ENCODE measurements around the gene SARS2. TPM values are rescaled to one million over a fixed set of nuclear protein-coding genes. Genes with fewer than 3 reads are reported as not detected.
"Not testable (repeated sequence)": the region's sequence is repeated elsewhere in the genome, so short reads cannot be mapped to it uniquely, and the experiment has no call there.

The SARS2 gene
- total RNA-seq, 2 experiments from 2014 or later, result 35.6 to 40.7 TPM

DNA sequence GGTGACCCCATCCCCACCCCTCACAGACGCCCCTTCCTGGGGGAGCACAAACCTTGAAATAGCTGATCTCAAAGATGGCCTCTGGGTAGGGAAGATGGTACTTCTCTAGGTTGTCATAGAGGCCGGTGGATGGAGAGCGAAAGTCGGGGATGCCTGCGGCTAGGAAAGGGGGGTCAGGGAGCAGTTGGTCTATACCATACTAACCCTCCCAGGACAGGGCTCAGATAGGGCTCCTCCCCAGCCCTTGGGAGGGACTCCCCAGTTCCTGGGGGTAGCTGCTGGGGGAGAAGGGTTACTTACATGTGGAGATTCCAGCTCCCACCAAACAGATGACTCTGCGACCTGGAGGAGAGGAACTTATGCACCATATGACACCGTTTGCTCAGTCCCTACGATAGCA lies 40.8 kb downstream of the SARS2 start:
- no peak overlapping the region for H3K27ac Mint-ChIP-seq
- DNase-seq (no peak), ATAC-seq (ENCODE audit: low read depth) (no peak)
- POLR2A ChIA-PET, result no interaction called here
- H3K9me3 Mint-ChIP-seq, result no peaks in the 10 kb centered on the region
- H3K4me3 Mint-ChIP-seq, result no peak overlapping the region
- H3K36me3 Mint-ChIP-seq, result peaks cover 2% of the 10 kb centered on the region
- H3K4me1 Mint-ChIP-seq, result peaks cover 1% of the 10 kb centered on the region
- no peaks in the 10 kb centered on the region for H3K27me3 Mint-ChIP-seq

GRCh38 chr19:38888876-38889275 lies 41.7 kb downstream of the SARS2 start:
- Mint-ChIP-seq H3K27ac (no peak overlapping the region), H3K9me3 (no peaks in the 10 kb centered on the region), H3K27me3 (no peaks in the 10 kb centered on the region), H3K4me3 (no peak overlapping the region), H3K4me1 (peaks cover 1% of the 10 kb centered on the region), H3K36me3 (no peaks in the 10 kb centered on the region)
- DNase-seq (no peak), ATAC-seq (ENCODE audit: low read depth) (no peak)
- POLR2A ChIA-PET, result no interaction called here

DNA sequence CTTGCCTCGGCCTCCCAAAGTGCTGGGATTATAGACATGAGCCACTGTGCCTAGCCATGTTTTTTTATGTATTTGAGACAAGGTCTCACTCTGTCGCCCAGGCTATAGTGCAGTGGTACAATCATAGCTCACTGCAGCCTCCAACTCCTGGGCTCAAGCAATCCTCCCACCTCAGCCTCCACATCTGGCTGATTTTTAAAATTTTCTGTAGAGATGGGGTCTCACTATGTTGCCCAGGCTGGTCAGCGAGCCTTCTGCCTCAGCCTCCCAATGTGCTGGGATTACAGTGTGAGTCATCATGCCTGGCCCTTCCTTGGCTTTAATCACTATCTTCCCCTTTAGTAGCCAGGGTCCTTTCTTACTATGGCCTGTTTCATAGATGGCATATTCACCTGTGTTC lies 45.9 kb downstream of the SARS2 start:
- H3K27ac Mint-ChIP-seq; H3K27me3 Mint-ChIP-seq; H3K36me3 Mint-ChIP-seq; ATAC-seq (ENCODE audit: low read depth); DNase-seq; POLR2A ChIA-PET; H3K9me3 Mint-ChIP-seq; H3K4me1 Mint-ChIP-seq; H3K4me3 Mint-ChIP-seq: not testable (repeated sequence)

DNA sequence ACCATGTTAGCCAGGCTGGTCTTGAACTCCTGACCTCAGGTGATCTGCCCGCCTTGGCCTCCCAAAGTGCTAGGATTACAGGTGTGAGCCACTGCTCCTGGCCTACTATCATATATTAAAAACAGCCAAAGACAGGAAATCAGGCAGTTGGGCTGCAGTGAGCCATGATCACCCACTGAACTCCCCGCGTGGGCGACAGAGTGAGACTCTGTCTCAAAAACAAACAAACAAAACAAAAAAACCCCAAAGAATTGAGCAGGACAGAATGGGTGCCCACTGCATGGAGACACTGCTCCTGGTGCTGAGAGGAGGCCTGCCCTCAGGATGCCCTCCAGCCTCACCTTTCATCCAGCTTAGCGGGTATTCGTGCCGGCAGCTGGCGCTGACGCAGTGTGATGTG lies 47.3 kb downstream of the SARS2 start:
- no peaks in the 10 kb centered on the region for H3K9me3 Mint-ChIP-seq
- H3K4me1 Mint-ChIP-seq, result peaks cover 6% of the 10 kb centered on the region
- POLR2A ChIA-PET, result no interaction called here
- H3K4me3 Mint-ChIP-seq, result no peak overlapping the region
- DNase-seq, result no peak
- no peaks in the 10 kb centered on the region for H3K36me3 Mint-ChIP-seq
- no peaks in the 10 kb centered on the region for H3K27me3 Mint-ChIP-seq
- no peak for ATAC-seq (ENCODE audit: low read depth)
- H3K27ac Mint-ChIP-seq, result no peak overlapping the region

DNA sequence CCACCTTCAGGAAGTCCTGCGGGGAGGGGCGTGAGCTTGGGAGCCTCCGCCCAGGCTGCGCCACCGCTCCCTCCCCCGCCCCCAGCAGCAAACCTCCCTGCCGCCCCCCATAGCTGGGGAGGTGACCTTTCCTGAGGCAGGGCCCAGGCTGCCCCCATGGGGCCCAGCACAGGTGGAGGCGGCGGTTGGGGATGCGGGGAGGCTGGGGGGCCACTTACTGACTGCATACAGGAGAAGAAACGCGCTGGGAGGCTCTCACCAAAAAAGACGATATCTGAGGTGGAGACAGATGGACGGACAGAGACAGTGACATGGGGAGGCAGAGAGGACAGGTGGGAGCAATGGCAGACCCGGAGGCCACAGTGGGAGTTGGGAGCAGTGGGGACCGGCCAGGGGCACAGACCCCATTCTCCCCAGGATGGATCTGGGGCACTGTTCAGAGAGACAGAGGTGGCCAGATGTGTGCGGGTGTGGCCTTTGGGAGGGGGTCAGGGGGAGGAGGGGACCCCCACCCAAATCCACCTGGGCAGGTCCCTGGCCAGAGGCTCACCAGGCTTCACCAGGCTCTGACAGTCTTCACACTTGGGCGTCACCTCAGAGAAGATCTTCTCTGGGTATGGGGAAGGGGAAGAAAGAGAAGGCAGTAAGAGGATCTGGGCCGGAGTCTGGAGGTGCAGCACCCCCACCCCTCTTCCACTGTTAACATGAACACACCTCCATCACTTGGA lies 49.5 kb downstream of the SARS2 start:
- POLR2A ChIA-PET, result interaction anchor here (1.3 kb wide), 1 partner anchor 18 kb away, joined by 4 read pairs; no protein-coding TSS in a partner anchor
- ATAC-seq (ENCODE audit: low read depth) (no peak), DNase-seq (no peak)
- Mint-ChIP-seq H3K27me3 (no peaks in the 10 kb centered on the region), H3K9me3 (no peaks in the 10 kb centered on the region), H3K36me3 (peaks cover 2% of the 10 kb centered on the region), H3K4me1 (peaks cover 19% of the 10 kb centered on the region), H3K4me3 (no peak overlapping the region), H3K27ac (peak overlapping the region; percentile 58)

DNA sequence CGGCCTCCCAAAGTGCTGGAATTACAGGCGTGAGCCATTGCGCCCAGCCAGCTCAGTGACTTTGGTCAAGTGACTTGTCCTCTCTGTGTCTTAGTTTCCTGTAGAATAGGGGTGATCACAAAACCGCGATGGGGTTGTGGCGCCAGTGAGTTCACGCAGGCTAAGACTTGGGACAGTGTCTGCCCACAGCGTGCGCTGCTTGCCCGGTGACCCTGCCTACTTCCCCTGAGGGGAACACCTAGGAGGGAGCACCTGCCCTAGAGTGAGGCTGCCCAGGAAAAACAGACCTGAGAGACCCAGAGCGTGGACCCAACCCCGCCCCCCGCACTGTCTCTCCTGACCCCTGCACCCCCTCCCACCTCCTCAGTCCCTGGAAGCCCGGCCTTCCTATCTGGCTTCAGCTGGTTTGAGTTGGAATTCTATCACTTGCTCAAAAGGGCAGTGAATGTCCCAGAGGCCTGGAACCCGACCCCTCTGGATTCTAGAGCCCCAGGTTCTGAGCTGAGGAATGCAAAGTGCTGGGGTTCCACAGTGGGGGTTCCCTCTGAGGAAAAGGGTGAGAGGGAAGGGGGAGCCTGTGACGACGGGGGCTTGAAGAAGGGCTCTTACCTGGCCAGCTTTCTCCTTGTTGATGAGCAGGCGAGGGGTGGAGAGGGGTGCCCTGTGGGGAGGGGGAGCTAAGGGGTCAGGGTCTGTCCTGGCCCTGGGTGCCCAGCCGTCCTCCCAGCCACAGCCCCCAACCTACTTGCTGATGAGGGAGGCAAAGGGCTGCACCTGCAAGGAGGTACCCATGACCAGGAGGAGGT lies 50.3 kb downstream of the SARS2 start:
- POLR2A ChIA-PET, result interaction anchor here (1.3 to 2.5 kb wide), 2 partner anchors 18 to 20 kb away, joined by 4 to 12 read pairs; partner anchors contain the start of genes NFKBIB and SIRT2
- Mint-ChIP-seq H3K4me3 (no peak overlapping the region), H3K27ac (peak overlapping the region; percentile 71), H3K9me3 (no peaks in the 10 kb centered on the region), H3K27me3 (no peaks in the 10 kb centered on the region), H3K36me3 (peaks cover 2% of the 10 kb centered on the region), H3K4me1 (peaks cover 20% of the 10 kb centered on the region)
- DNase-seq (no peak), ATAC-seq (ENCODE audit: low read depth) (no peak)

DNA sequence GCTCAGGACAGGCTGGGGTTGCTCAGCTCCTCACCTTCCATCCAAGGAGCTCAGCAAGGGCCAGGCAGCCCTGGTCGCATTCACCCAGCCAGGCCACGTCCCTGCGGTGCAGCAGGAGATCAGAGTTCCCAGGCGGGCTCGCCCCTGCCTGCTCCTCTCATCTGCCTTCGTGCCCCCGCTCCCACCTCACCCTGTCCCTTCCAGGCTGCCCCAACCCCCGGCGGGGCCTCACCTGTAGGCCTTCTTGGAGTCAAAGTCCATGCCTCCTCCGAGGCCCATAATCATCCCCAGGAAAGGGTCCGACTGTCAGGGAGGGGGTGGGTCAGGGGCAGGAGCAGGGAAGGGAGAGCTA lies 51.2 kb downstream of the SARS2 start:
- no peak overlapping the region for H3K4me3 Mint-ChIP-seq

DNA sequence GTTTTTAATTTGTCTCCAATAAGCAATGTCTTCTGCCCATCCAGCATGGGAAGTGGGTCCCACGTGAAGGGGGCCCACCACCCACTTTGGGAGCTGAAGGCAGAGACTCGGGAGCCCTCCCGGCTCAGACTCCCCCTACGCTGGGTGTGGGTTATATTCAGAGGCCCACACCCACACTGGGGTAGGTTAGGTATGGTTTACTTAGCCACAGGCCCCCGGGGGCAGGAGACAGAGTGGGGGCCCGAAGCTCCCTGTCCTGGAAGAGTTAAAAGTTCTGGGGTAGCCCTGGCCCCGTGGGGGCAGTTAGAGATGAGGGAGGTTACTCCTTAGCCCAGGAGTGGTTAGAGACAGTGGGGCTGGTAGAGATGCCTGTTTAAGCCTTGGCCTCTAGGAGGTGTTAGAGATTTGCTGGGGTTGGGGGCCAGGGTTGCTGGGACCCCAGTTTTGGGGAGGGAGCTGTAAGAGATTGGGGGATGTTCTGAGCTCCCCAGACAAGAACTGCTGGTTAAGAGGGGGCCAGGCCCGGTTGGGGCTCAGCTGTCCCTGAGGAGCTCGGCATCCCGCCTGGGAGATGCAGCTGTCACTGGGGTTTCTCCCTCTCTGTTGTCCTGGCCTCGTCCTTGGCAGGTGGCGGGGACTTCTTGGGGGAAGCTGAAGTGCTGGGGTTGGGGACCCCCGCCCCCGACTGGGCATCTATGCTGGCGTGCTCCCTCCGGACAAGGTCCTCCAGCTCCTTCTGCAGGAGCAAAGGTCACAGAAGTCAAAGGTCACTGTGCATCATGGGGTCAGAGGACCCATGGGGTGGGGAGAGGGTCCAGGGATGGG lies 51.8 kb downstream of the SARS2 start:
- peaks cover 2% of the 10 kb centered on the region for H3K36me3 Mint-ChIP-seq
- H3K27ac Mint-ChIP-seq, result peak overlapping the region; percentile 97
- POLR2A ChIA-PET, result interaction anchor here (0.6 to 3.4 kb wide), 19 partner anchors 8 to 504 kb away, joined by 3 to 20 read pairs (median 5); partner anchors contain the start of genes ACTN4, ECH1, MAP4K1 and MRPS12
- peaks cover 19% of the 10 kb centered on the region for H3K4me1 Mint-ChIP-seq
- no peaks in the 10 kb centered on the region for H3K27me3 Mint-ChIP-seq
- peak; percentile 36 for ATAC-seq (ENCODE audit: low read depth)
- no peaks in the 10 kb centered on the region for H3K9me3 Mint-ChIP-seq
- DNase-seq, result peak; percentile 51
- peak overlapping the region; percentile 97 for H3K4me3 Mint-ChIP-seq

More for the DNA sequence above, 51.2 kb downstream of the SARS2 start:
- peaks cover 19% of the 10 kb centered on the region for H3K4me1 Mint-ChIP-seq
- no peaks in the 10 kb centered on the region for H3K9me3 Mint-ChIP-seq
- POLR2A ChIA-PET, result interaction anchor here (1.0 to 3.4 kb wide), 8 partner anchors 10 to 505 kb away, joined by 3 to 20 read pairs (median 10); partner anchors contain the start of genes ECH1, NFKBIB, PSMD8 and SIRT2
- no peak for DNase-seq
- H3K36me3 Mint-ChIP-seq, result peaks cover 2% of the 10 kb centered on the region
- H3K27me3 Mint-ChIP-seq, result no peaks in the 10 kb centered on the region
- peak overlapping the region; percentile 97 for H3K27ac Mint-ChIP-seq
- ATAC-seq (ENCODE audit: low read depth), result no peak

DNA sequence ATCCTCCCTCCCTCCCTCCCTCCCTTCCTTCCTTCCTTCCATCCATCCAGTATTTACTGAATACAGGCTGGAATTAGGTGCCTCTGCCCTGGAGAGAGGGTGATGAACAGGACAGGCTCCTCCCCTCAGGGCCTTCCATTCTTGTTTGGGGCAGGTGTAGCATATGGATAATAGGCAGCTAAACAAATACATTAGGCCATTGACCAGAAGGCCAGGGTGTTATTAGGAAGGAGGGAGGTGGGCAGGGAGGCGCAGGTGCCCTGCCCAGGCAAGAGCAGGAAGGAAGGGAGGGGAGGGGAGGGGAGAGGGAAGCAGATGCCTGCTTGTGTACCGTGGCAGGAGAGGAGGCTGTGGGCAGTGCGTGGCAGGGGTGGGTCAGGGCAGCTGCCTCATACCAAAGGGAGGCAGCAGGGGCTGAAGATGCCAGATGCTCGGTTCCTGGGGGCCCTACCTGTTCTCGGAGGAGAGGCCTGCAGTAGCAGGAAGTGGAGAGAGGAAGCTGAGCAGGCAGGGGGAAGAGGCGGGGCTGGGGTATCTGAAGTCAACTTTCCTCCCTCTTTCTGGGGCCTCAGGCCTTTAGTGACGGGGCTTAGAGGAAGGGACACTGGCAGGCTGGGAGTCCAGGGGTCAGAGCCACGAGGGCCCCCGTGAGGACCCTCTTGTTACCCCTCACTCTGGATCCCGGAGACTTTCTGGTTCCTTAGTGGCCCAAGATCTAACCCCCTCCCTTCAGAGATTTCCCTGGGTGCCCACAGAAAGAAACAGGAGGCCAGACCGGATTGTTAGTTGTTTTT lies 52.6 kb downstream of the SARS2 start, which contains the start of gene RINL:
Gene RINL (minus strand): TSS at position 495 of the 794 bp plus-strand sequence. CDS start 1,533 bp downstream, outside the sequence.
- POLR2A ChIA-PET, result interaction anchor here (0.6 to 3.4 kb wide), 25 partner anchors 8 to 261 kb away, joined by 3 to 20 read pairs (median 5); partner anchors contain the start of genes ACTN4, ECH1, MAP4K1 and MRPS12
- H3K4me3 Mint-ChIP-seq, result peak within 1 kb of the TSS; percentile 97
- H3K4me1 Mint-ChIP-seq, result peaks cover 22% of the 10 kb centered on the region
- H3K27me3 Mint-ChIP-seq, result no peaks in the 10 kb centered on the region
- H3K27ac Mint-ChIP-seq, result peak within 1 kb of the TSS; percentile 97
- DNase-seq, result peak; percentile 70
- peak; percentile 92 for ATAC-seq (ENCODE audit: low read depth)
- H3K36me3 Mint-ChIP-seq, result peaks cover 6% of the 10 kb centered on the region
- H3K9me3 Mint-ChIP-seq, result no peaks in the 10 kb centered on the region

DNA sequence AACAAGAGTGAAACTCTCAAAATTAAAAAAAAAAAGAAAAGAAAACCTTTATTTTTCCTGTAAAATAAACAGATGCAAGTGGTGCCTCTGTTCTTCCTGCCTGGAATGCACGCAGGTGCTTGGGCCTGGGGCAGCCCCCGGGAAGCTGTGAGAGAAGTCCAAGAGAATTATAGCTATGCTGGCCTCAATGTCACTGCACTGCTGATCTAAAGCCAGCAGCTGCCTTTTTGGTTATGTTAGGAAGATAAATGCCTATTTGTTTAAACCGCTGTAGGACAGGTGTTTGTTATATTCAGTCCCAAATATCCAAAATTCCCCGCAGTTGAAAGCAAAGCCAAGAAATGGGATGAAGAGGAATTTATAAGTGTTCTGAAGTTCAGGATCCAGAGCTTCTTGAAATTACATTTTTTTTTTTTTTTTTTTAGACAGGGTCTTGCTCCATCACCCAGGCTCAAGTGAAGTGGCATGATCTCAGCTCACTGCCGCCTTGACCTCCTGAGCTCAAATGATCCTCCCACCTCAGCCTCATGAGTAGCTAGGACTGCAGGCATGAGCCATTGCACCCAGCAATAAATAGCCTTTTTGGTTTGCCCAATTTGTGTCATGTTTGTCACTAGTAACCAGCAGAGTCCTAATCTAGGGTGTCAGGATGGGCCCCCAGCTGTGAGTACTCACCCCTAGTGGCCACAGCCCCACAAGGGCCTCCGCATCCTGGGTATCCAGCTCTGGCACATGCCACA lies 54.7 kb downstream of the SARS2 start:
- Mint-ChIP-seq H3K27me3 (no peaks in the 10 kb centered on the region), H3K4me3 (no peak overlapping the region), H3K36me3 (peaks cover 16% of the 10 kb centered on the region), H3K27ac (peak overlapping the region; percentile 26), H3K4me1 (peaks cover 23% of the 10 kb centered on the region), H3K9me3 (no peaks in the 10 kb centered on the region)
- ATAC-seq (ENCODE audit: low read depth) (no peak), DNase-seq (no peak)
- POLR2A ChIA-PET, result interaction anchor here (1.3 to 2.7 kb wide), 2 partner anchors 27 to 106 kb away, joined by 3 to 16 read pairs; no protein-coding TSS in a partner anchor

DNA sequence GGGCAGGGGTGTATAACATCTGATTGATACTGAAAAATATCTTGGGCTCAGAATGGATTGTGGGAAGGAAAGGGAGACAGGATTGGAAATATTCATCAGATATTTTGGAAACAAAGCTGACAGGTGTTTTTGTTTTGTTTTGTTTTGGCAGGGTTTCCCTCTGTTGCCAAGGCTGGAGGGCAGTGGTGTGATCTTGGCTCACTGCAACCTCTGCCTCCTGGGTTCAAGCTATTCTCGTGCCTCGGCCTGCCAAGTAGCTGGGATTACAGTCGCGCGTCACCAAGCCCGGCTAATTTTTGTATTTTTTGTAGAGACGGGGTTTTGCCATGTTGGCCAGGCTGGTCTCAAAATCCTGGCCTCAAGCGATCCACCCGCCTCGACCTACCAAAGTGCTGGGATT lies 57.2 kb downstream of the SARS2 start:
- DNase-seq; H3K4me3 Mint-ChIP-seq; ATAC-seq (ENCODE audit: low read depth); H3K9me3 Mint-ChIP-seq; H3K27me3 Mint-ChIP-seq: not testable (repeated sequence)
- POLR2A ChIA-PET, result interaction anchor here (1.3 kb wide), 1 partner anchor 22 kb away, joined by 4 read pairs; no protein-coding TSS in a partner anchor
- peaks cover 34% of the 10 kb centered on the region for H3K4me1 Mint-ChIP-seq
- peaks cover 21% of the 10 kb centered on the region for H3K36me3 Mint-ChIP-seq
- H3K27ac Mint-ChIP-seq, result peak overlapping the region; percentile 18

All from activated naive CD8-positive, alpha-beta T cell treated with anti-CD3 and anti-CD28 coated beads, Interleukin-2, amount 10 ng/mL, durations not matched to agents 7 days and 5 days (primary cell).